SU-DHL-6 (cell line): ENCODE data around the gene EME1.
A peak's percentile ranks its signal among the peaks of the same experiment; 100 is the strongest.
"Not testable (repeated sequence)": the region's sequence is repeated elsewhere in the genome, so short reads cannot be mapped to it uniquely, and the experiment has no call there.

Experiments used
- H2AFZ ChIP-seq: fragments of 200-600 bp; sonication (generic); 2 replicates; pipeline ENCODE4 v1.6.1; 2014; ENCODE audit warnings: low read depth, mild to moderate bottlenecking, moderate library complexity, mixed read lengths, antibody characterized with exemption, low read length; ENCODE audit not compliant: severe bottlenecking
- H3F3A ChIP-seq: fragments of 200-600 bp; shearing (Covaris generic); 2 replicates; pipeline ENCODE4 v1.6.0; 2016; ENCODE audit warnings: antibody characterized with exemption, mild to moderate bottlenecking; ENCODE audit not compliant: insufficient read depth
- H3K27ac ChIP-seq: fragments of 200-600 bp; sonication (generic); 2 replicates; pipeline ENCODE4 v1.5.1; 2016; ENCODE audit warnings: low read depth, mild to moderate bottlenecking, low read length, moderate library complexity, mixed read lengths
- H3K27me3 ChIP-seq: fragments of 200-600 bp; sonication (generic), shearing (Covaris generic); 2 replicates; pipeline ENCODE4 v1.6.0; 2014; ENCODE audit warnings: mild to moderate bottlenecking, low read length
- H3K36me3 ChIP-seq: fragments of 200-600 bp; sonication (generic); 2 replicates; pipeline ENCODE4 v1.6.1; 2014; ENCODE audit warnings: mild to moderate bottlenecking, low read length, mixed read lengths
- H3K4me2 ChIP-seq: fragments of 300-600, 200-600 bp; shearing (Covaris generic), sonication (generic); 2 replicates; pipeline ENCODE4 v1.6.0; 2014; ENCODE audit warnings: low read length, low read depth, mild to moderate bottlenecking; ENCODE audit not compliant: poor library complexity, severe bottlenecking
- H3K4me3 ChIP-seq: fragments of 200-600 bp; sonication (generic); 2 replicates; pipeline ENCODE4 v1.5.1; 2014; ENCODE audit warnings: antibody characterized with exemption, low read length, mild to moderate bottlenecking, mixed read lengths; ENCODE audit not compliant: insufficient read depth, poor library complexity, severe bottlenecking
- H3K79me2 ChIP-seq: fragments of 200-600 bp; sonication (generic); 2 replicates; pipeline ENCODE4 v1.6.1; 2014; ENCODE audit warnings: mild to moderate bottlenecking, low read length, moderate library complexity; ENCODE audit not compliant: insufficient read depth
- H3K9ac ChIP-seq: fragments of 200-600 bp; sonication (generic); 2 replicates; pipeline ENCODE4 v1.7.0; 2014; ENCODE audit warnings: mild to moderate bottlenecking, low read length
- H3K9me2 ChIP-seq: fragments of 200-600 bp; sonication (generic); replicated peaks from 2 replicates; pipeline ENCODE4 v1.6.1; 2014; ENCODE audit warnings: low read length; ENCODE audit not compliant: insufficient read depth
- H3K9me3 ChIP-seq: fragments of 200-600 bp; sonication (generic); 2 replicates; pipeline ENCODE4 v1.6.1; 2014; ENCODE audit warnings: low read length, mixed read lengths; ENCODE audit not compliant: insufficient read depth
- H4K20me1 ChIP-seq: fragments of 200-600 bp; sonication (generic); 2 replicates; pipeline ENCODE4 v1.6.1; 2014; ENCODE audit warnings: low read depth, mild to moderate bottlenecking, antibody characterized with exemption, low read length, moderate library complexity, mixed read lengths
- EZH2phosphoT487 ChIP-seq: fragments of 200-600 bp; sonication (generic), shearing (Covaris generic); conservative IDR thresholded peaks from 2 replicates; pipeline ENCODE4 v1.6.1; 2018; ENCODE audit warnings: mild to moderate bottlenecking, antibody characterized with exemption, low read length, moderate library complexity, mixed read lengths
- TF ChIP-seq, protein P1 (sequence below): fragments of 200-600 bp; sonication (generic); IDR thresholded peaks from one replicate; pipeline ENCODE4 v1.5.1; 2017; ENCODE audit warnings: antibody characterized with exemption, mild to moderate bottlenecking, low read length, moderate library complexity; ENCODE audit not compliant: insufficient read depth, poor library complexity, severe bottlenecking

Gene EME1

GRCh38 chr17:50414808-50415207, 41.8 kb downstream of the EME1 start:
- TF ChIP-seq EZH2phosphoT487, result no peak
- TF ChIP-seq, protein P1, sequence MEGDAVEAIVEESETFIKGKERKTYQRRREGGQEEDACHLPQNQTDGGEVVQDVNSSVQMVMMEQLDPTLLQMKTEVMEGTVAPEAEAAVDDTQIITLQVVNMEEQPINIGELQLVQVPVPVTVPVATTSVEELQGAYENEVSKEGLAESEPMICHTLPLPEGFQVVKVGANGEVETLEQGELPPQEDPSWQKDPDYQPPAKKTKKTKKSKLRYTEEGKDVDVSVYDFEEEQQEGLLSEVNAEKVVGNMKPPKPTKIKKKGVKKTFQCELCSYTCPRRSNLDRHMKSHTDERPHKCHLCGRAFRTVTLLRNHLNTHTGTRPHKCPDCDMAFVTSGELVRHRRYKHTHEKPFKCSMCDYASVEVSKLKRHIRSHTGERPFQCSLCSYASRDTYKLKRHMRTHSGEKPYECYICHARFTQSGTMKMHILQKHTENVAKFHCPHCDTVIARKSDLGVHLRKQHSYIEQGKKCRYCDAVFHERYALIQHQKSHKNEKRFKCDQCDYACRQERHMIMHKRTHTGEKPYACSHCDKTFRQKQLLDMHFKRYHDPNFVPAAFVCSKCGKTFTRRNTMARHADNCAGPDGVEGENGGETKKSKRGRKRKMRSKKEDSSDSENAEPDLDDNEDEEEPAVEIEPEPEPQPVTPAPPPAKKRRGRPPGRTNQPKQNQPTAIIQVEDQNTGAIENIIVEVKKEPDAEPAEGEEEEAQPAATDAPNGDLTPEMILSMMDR, result no peak
- no peaks in the 10 kb centered on the region for H3K9me2 ChIP-seq
- H2AFZ ChIP-seq, result no peak overlapping the region
- H3K79me2 ChIP-seq, result no peaks in the 10 kb centered on the region
- H3F3A ChIP-seq, result no peaks in the 10 kb centered on the region
- H4K20me1 ChIP-seq, result no peaks in the 10 kb centered on the region
- no peak overlapping the region for H3K4me2 ChIP-seq
- H3K27me3 ChIP-seq, result no peaks in the 10 kb centered on the region
- no peak overlapping the region for H3K4me3 ChIP-seq
- H3K9me3 ChIP-seq, result no peaks in the 10 kb centered on the region
- no peaks in the 10 kb centered on the region for H3K36me3 ChIP-seq
- H3K27ac ChIP-seq, result no peak overlapping the region
- H3K9ac ChIP-seq, result no peak overlapping the region

GRCh38 chr17:50419577-50419976, 46.5 kb downstream of the EME1 start:
- H2AFZ ChIP-seq, H3F3A ChIP-seq, H3K9me3 ChIP-seq, H3K27me3 ChIP-seq, H3K4me2 ChIP-seq, H3K36me3 ChIP-seq, H3K9me2 ChIP-seq, H3K4me3 ChIP-seq, H3K27ac ChIP-seq, H3K79me2 ChIP-seq, H3K9ac ChIP-seq, H4K20me1 ChIP-seq: not testable (repeated sequence)

- H2AFZ ChIP-seq, result peak overlapping the region; percentile 90
- H3K4me3 ChIP-seq, result peak overlapping the region; percentile 38
- H3K9me3 ChIP-seq, result no peaks in the 10 kb centered on the region
- no peaks in the 10 kb centered on the region for H3K36me3 ChIP-seq
- no peaks in the 10 kb centered on the region for H3K27me3 ChIP-seq
- H3K27ac ChIP-seq, result peak overlapping the region; percentile 72; the same call in 1 of the 2 replicates
- no peaks in the 10 kb centered on the region for H4K20me1 ChIP-seq
- TF ChIP-seq, protein P1, result no peak
- TF ChIP-seq EZH2phosphoT487, result no peak
- peak overlapping the region; percentile 64 for H3K4me2 ChIP-seq
- H3K79me2 ChIP-seq, result no peaks in the 10 kb centered on the region
- H3K9ac ChIP-seq, result peak overlapping the region; percentile 44
- peaks cover 6% of the 10 kb centered on the region for H3F3A ChIP-seq
- H3K9me2 ChIP-seq, result no peaks in the 10 kb centered on the region
These were observed 47.5 kb downstream of the EME1 start for GRCh38 chr17:50420419-50421112.

- H3K27ac ChIP-seq, result peak overlapping the region; percentile 72
- H3K36me3 ChIP-seq, result no peaks in the 10 kb centered on the region
- peak overlapping the region; percentile 44 for H3K9ac ChIP-seq
- no peaks in the 10 kb centered on the region for H3K9me3 ChIP-seq
- H3F3A ChIP-seq, result peaks cover 7% of the 10 kb centered on the region
- H3K4me2 ChIP-seq, result peak overlapping the region; percentile 64
- H3K4me3 ChIP-seq, result peak overlapping the region; percentile 38
- H3K9me2 ChIP-seq, result no peaks in the 10 kb centered on the region
- peak overlapping the region; percentile 90 for H2AFZ ChIP-seq
- no peaks in the 10 kb centered on the region for H3K27me3 ChIP-seq
- no peaks in the 10 kb centered on the region for H3K79me2 ChIP-seq
- TF ChIP-seq EZH2phosphoT487, result no peak
- TF ChIP-seq, protein P1, result no peak
- no peaks in the 10 kb centered on the region for H4K20me1 ChIP-seq
These were observed 48.5 kb downstream of the EME1 start for GRCh38 chr17:50421308-50422051.
